GM23338 (cell line): ENCODE data around the gene GNG4. TPM values are rescaled to one million over a fixed set of nuclear protein-coding genes. Genes with fewer than 3 reads are reported as not detected.
A peak's percentile ranks its signal among the peaks of the same experiment; 100 is the strongest.

Source experiments
- ATAC-seq: fragments of 200-7000 bp; cut with Tn5 transposase; 3 replicates; pipeline ENCODE4 v1.9.1; 2020
- DNase-seq: peaks from one replicate; pipeline ENCODE4 v3.0.0-alpha.2; 2015; ENCODE audit warnings: low spot score
- H2AFZ ChIP-seq: fragments of 200-600 bp; sonication (generic); 2 replicates; pipeline ENCODE4 v1.8.0; 2016; ENCODE audit warnings: antibody characterized with exemption, mild to moderate bottlenecking, moderate library complexity
- H3F3A ChIP-seq: fragments of 200-600 bp; sonication (generic); replicated peaks from 2 replicates; pipeline ENCODE4 v1.8.0; 2017; ENCODE audit warnings: antibody characterized with exemption, mixed run types, low read depth
- H3K27ac ChIP-seq: fragments of 200-600 bp; sonication (generic); 2 replicates; pipeline ENCODE4 v1.6.1; 2016; ENCODE audit warnings: low read depth
- H3K27me3 ChIP-seq: fragments of 200-600 bp; sonication (generic); 2 replicates; pipeline ENCODE4 v1.8.0; 2016; ENCODE audit warnings: mild to moderate bottlenecking, mixed run types, moderate library complexity; ENCODE audit not compliant: insufficient read depth
- H3K36me3 ChIP-seq: fragments of 200-600 bp; sonication (generic); 2 replicates; pipeline ENCODE4 v1.8.0; 2016; ENCODE audit warnings: mild to moderate bottlenecking; ENCODE audit not compliant: insufficient read depth
- H3K4me1 ChIP-seq: fragments of 200-600 bp; sonication (generic); 2 replicates; pipeline ENCODE4 v1.8.0; 2016; ENCODE audit warnings: mild to moderate bottlenecking, moderate library complexity; ENCODE audit not compliant: insufficient read depth
- H3K4me2 ChIP-seq: fragments of 200-600 bp; sonication (generic); 2 replicates; pipeline ENCODE4 v1.7.1; 2017; ENCODE audit warnings: mixed run types
- H3K4me3 ChIP-seq: fragments of 200-600 bp; sonication (generic); 2 replicates; pipeline ENCODE4 v1.6.1; 2016; ENCODE audit warnings: mixed run types
- H3K79me2 ChIP-seq: fragments of 200-600 bp; sonication (generic); replicated peaks from 2 replicates; pipeline ENCODE4 v1.8.0; 2017; ENCODE audit warnings: mild to moderate bottlenecking; ENCODE audit not compliant: insufficient read depth
- H3K9me2 ChIP-seq: fragments of 200-600 bp; sonication (generic); 2 replicates; pipeline ENCODE4 v1.8.0; 2017; ENCODE audit not compliant: insufficient read depth
- H4K20me1 ChIP-seq: fragments of 200-600 bp; sonication (generic); replicated peaks from 2 replicates; pipeline ENCODE4 v1.8.0; 2017; ENCODE audit warnings: mild to moderate bottlenecking; ENCODE audit not compliant: insufficient read depth
- H3K27ac Mint-ChIP-seq: 2 replicates; pipeline ENCODE4 v1.8.0; 2020; ENCODE audit warnings: inconsistent platforms, mild to moderate bottlenecking, moderate library complexity, mixed read lengths
- H3K27me3 Mint-ChIP-seq: 3 replicates; pipeline ENCODE4 v1.8.0; 2022; ENCODE audit warnings: low read depth, mild to moderate bottlenecking, moderate library complexity, mixed read lengths, inconsistent platforms; ENCODE audit not compliant: insufficient read depth, poor library complexity
- H3K36me3 Mint-ChIP-seq: 3 replicates; pipeline ENCODE4 v1.8.0; 2021; ENCODE audit warnings: low read depth, mild to moderate bottlenecking, inconsistent platforms, moderate library complexity, mixed read lengths
- H3K4me1 Mint-ChIP-seq: 3 replicates; pipeline ENCODE4 v1.8.0; 2020; ENCODE audit warnings: mild to moderate bottlenecking, inconsistent platforms, mixed read lengths
- H3K4me3 Mint-ChIP-seq: 3 replicates; pipeline ENCODE4 v1.8.0; 2021; ENCODE audit warnings: moderate library complexity, mild to moderate bottlenecking, inconsistent platforms, mixed read lengths
- H3K9me3 Mint-ChIP-seq: 3 replicates; pipeline ENCODE4 v1.8.0; 2020; ENCODE audit warnings: moderate library complexity, mild to moderate bottlenecking, inconsistent platforms, mixed read lengths
- CTCF ChIP-seq, 2 experiments: fragments of 200-600 bp in 1 of 2; sonication (generic) in 1 of 2; conservative IDR thresholded peaks; 2 replicates each; pipeline versions ENCODE4 v1.5.1 to v1.6.1; 2016 to 2017; ENCODE audit warnings: antibody characterized with exemption in 2 of 2, low read depth in 2 of 2, mild to moderate bottlenecking in 2 of 2, moderate library complexity in 1 of 2
- EZH2phosphoT487 ChIP-seq: fragments of 200-600 bp; sonication (generic); IDR thresholded peaks from one replicate; pipeline ENCODE4 v1.8.1; 2018; ENCODE audit warnings: antibody characterized with exemption; ENCODE audit not compliant: unreplicated experiment
- JUNB ChIP-seq: IDR thresholded peaks from one replicate; pipeline ENCODE4 v1.6.1; 2016; ENCODE audit warnings: antibody characterized with exemption; ENCODE audit not compliant: unreplicated experiment
- NANOG ChIP-seq: IDR thresholded peaks from 2 replicates; pipeline ENCODE4 v1.6.1; 2016; ENCODE audit warnings: antibody characterized with exemption, borderline replicate concordance
- STAT1 ChIP-seq: IDR thresholded peaks from one replicate; pipeline ENCODE4 v1.6.1; 2016; ENCODE audit warnings: antibody characterized with exemption; ENCODE audit not compliant: unreplicated experiment
- polyA plus RNA-seq: library from polyadenylated mRNA; unstranded; fragments of >200 nt; fragmentation: Nextera tagmentation; extraction: Ambion mirVana; gene quantifications from 2 replicates; pipeline ENCODE4 v1.2.1, GENCODE V29; 2016
- total RNA-seq: library from RNA; depleted of rRNA; stranded (reverse); fragments of >200 nt; shearing (Covaris generic); gene quantifications from 2 replicates; pipeline ENCODE4 v1.2.3, GENCODE V29; 2014
- TF ChIP-seq, protein P1 (sequence below): fragments of 250-450 bp; sonication (Bioruptor Pico); IDR thresholded peaks from 2 replicates; pipeline ENCODE4 v1.5.0; 2020; ENCODE audit warnings: mild to moderate bottlenecking, moderate library complexity
- TF ChIP-seq, protein P2 (sequence below): IDR thresholded peaks from 2 replicates; pipeline ENCODE4 v1.6.1; 2016; ENCODE audit warnings: antibody characterized with exemption

GNG4 gene
- total and polyA plus RNA-seq, 2 experiments from 2014 or later, result 40.2 to 49.2 TPM

- Mint-ChIP-seq H3K27me3 (peaks cover 5% of the 10 kb centered on the region), H3K4me3 (no peak overlapping the region), H3K36me3 (peaks cover 74% of the 10 kb centered on the region), H3K4me1 (peaks cover 3% of the 10 kb centered on the region; the same call in 2 of the 3 replicates), H3K9me3 (peaks cover 32% of the 10 kb centered on the region), H3K27ac (peak overlapping the region; percentile 29; the same call in 1 of the 2 replicates)
- H3F3A ChIP-seq, result no peaks in the 10 kb centered on the region
- H2AFZ ChIP-seq, result no peak overlapping the region
- H3K4me3 ChIP-seq, result no peak overlapping the region
- no peaks in the 10 kb centered on the region for H3K9me2 ChIP-seq
- H3K4me1 ChIP-seq, result no peaks in the 10 kb centered on the region
- H3K27me3 ChIP-seq, result no peaks in the 10 kb centered on the region
- H3K4me2 ChIP-seq, result no peak overlapping the region
- ATAC-seq (peak; percentile 82), DNase-seq (peak; percentile 74)
- no peak overlapping the region for H3K27ac ChIP-seq
- H3K79me2 ChIP-seq, result no peaks in the 10 kb centered on the region
- H4K20me1 ChIP-seq, result no peaks in the 10 kb centered on the region
- TF ChIP-seq JUNB (no peak), CTCF (conservative IDR thresholded peaks at IDR 0.05; ENCODE audit: low read depth in 2 of 2) (peak; percentile 54 to 72)
- H3K36me3 ChIP-seq, result no peaks in the 10 kb centered on the region
These were observed 63.2 kb downstream of the GNG4 start for GRCh38 chr1:235586413-235586812.

GRCh38 chr1:235584973-235585372, 64.6 kb downstream of the GNG4 start:
- peaks cover 28% of the 10 kb centered on the region for H3K9me3 Mint-ChIP-seq

GRCh38 chr1:235583511-235584001, 66.0 kb downstream of the GNG4 start:
- DNase-seq (no peak), ATAC-seq (no peak)
- Histone ChIP-seq H4K20me1 (no peaks in the 10 kb centered on the region), H3F3A (no peaks in the 10 kb centered on the region), H3K27me3 (no peaks in the 10 kb centered on the region), H3K36me3 (peaks cover 8% of the 10 kb centered on the region), H3K27ac (no peak overlapping the region), H3K4me1 (no peaks in the 10 kb centered on the region), H3K4me3 (no peak overlapping the region), H3K79me2 (no peaks in the 10 kb centered on the region), H3K4me2 (no peak overlapping the region), H2AFZ (no peak overlapping the region), H3K9me2 (no peaks in the 10 kb centered on the region)
- H3K4me1 Mint-ChIP-seq, result peaks cover 3% of the 10 kb centered on the region; the same call in 2 of the 3 replicates
- H3K27me3 Mint-ChIP-seq, result peaks cover 3% of the 10 kb centered on the region
- H3K36me3 Mint-ChIP-seq, result peaks cover 71% of the 10 kb centered on the region
- no peak overlapping the region for H3K27ac Mint-ChIP-seq
- TF ChIP-seq JUNB, result no peak
- TF ChIP-seq EZH2phosphoT487, result no peak
- TF ChIP-seq, protein P1, sequence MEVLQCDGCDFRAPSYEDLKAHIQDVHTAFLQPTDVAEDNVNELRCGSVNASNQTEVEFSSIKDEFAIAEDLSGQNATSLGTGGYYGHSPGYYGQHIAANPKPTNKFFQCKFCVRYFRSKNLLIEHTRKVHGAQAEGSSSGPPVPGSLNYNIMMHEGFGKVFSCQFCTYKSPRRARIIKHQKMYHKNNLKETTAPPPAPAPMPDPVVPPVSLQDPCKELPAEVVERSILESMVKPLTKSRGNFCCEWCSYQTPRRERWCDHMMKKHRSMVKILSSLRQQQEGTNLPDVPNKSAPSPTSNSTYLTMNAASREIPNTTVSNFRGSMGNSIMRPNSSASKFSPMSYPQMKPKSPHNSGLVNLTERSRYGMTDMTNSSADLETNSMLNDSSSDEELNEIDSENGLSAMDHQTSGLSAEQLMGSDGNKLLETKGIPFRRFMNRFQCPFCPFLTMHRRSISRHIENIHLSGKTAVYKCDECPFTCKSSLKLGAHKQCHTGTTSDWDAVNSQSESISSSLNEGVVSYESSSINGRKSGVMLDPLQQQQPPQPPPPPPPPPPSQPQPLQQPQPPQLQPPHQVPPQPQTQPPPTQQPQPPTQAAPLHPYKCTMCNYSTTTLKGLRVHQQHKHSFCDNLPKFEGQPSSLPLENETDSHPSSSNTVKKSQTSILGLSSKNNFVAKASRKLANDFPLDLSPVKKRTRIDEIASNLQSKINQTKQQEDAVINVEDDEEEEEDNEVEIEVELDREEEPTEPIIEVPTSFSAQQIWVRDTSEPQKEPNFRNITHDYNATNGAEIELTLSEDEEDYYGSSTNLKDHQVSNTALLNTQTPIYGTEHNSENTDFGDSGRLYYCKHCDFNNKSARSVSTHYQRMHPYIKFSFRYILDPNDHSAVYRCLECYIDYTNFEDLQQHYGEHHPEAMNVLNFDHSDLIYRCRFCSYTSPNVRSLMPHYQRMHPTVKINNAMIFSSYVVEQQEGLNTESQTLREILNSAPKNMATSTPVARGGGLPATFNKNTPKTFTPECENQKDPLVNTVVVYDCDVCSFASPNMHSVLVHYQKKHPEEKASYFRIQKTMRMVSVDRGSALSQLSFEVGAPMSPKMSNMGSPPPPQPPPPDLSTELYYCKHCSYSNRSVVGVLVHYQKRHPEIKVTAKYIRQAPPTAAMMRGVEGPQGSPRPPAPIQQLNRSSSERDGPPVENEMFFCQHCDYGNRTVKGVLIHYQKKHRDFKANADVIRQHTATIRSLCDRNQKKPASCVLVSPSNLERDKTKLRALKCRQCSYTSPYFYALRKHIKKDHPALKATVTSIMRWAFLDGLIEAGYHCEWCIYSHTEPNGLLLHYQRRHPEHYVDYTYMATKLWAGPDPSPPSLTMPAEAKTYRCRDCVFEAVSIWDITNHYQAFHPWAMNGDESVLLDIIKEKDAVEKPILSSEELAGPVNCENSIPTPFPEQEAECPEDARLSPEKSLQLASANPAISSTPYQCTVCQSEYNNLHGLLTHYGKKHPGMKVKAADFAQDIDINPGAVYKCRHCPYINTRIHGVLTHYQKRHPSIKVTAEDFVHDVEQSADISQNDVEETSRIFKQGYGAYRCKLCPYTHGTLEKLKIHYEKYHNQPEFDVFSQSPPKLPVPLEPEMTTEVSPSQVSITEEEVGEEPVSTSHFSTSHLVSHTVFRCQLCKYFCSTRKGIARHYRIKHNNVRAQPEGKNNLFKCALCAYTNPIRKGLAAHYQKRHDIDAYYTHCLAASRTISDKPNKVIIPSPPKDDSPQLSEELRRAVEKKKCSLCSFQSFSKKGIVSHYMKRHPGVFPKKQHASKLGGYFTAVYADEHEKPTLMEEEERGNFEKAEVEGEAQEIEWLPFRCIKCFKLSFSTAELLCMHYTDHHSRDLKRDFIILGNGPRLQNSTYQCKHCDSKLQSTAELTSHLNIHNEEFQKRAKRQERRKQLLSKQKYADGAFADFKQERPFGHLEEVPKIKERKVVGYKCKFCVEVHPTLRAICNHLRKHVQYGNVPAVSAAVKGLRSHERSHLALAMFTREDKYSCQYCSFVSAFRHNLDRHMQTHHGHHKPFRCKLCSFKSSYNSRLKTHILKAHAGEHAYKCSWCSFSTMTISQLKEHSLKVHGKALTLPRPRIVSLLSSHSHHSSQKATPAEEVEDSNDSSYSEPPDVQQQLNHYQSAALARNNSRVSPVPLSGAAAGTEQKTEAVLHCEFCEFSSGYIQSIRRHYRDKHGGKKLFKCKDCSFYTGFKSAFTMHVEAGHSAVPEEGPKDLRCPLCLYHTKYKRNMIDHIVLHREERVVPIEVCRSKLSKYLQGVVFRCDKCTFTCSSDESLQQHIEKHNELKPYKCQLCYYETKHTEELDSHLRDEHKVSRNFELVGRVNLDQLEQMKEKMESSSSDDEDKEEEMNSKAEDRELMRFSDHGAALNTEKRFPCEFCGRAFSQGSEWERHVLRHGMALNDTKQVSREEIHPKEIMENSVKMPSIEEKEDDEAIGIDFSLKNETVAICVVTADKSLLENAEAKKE (CRISPR knock-in tag), result no peak
- TF ChIP-seq STAT1, result no peak
- TF ChIP-seq, protein P2, sequence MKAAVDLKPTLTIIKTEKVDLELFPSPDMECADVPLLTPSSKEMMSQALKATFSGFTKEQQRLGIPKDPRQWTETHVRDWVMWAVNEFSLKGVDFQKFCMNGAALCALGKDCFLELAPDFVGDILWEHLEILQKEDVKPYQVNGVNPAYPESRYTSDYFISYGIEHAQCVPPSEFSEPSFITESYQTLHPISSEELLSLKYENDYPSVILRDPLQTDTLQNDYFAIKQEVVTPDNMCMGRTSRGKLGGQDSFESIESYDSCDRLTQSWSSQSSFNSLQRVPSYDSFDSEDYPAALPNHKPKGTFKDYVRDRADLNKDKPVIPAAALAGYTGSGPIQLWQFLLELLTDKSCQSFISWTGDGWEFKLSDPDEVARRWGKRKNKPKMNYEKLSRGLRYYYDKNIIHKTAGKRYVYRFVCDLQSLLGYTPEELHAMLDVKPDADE, result no peak
- TF ChIP-seq NANOG, result no peak
- H3K4me3 Mint-ChIP-seq, result no peak overlapping the region
- peaks cover 15% of the 10 kb centered on the region for H3K9me3 Mint-ChIP-seq

More at GRCh38 chr1:235584973-235585372, 64.6 kb downstream of the GNG4 start:
- Histone ChIP-seq H4K20me1 (no peaks in the 10 kb centered on the region), H3K79me2 (no peaks in the 10 kb centered on the region), H3K27ac (no peak overlapping the region), H3F3A (no peaks in the 10 kb centered on the region), H3K9me2 (no peaks in the 10 kb centered on the region), H3K4me1 (no peaks in the 10 kb centered on the region), H3K4me3 (no peak overlapping the region), H2AFZ (no peak overlapping the region), H3K27me3 (no peaks in the 10 kb centered on the region), H3K36me3 (peaks cover 5% of the 10 kb centered on the region), H3K4me2 (no peak overlapping the region)
- ATAC-seq (no peak), DNase-seq (no peak)
- Mint-ChIP-seq H3K27ac (no peak overlapping the region), H3K36me3 (peaks cover 74% of the 10 kb centered on the region), H3K27me3 (peaks cover 6% of the 10 kb centered on the region), H3K4me1 (peaks cover 3% of the 10 kb centered on the region; the same call in 2 of the 3 replicates), H3K4me3 (no peak overlapping the region)
- no peak for TF ChIP-seq STAT1
